ENCODE measurements around the gene STK16.

Gene STK16

DNA sequence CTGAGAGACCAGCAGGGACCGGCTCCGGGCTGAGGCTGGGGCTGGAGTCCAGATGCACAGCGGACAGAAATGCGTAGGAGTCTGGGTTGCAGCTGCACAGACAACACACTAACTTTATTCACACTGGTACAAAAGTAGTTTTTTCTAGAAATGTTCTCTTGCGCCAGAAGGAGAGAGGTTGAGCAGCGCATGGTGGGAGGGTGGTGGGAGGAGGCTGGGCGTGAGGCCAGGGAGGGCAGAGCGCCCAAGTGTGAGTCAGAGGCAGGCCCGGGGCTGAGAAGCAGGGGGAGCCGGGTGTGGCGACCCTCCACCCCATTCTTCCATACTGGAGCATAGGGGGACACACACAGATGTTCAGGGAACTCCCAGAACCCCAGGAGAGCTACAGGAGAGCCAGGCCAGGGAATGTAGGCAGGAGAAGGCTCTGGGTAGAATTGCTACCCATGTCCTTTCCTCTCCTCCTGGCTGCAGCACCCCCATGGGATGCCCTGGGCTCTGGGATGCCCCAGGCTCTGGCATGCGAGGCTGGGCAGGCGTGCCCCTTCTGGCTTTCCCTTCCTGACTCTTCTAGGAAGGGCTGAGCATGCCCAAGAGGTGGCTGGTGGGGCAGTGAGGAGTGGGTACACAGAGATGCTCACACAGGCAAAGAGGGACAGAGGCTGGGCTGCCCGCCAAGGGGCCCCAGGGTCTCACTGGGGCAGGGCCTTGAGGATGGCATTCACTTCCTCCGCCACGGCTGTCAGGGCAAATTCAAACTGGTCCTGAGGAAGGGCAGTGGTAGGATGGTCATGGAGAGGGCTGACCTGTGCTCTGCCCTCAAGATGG is 44.5 kb downstream of the STK16 start:
- no peak for DNase-seq

DNA sequence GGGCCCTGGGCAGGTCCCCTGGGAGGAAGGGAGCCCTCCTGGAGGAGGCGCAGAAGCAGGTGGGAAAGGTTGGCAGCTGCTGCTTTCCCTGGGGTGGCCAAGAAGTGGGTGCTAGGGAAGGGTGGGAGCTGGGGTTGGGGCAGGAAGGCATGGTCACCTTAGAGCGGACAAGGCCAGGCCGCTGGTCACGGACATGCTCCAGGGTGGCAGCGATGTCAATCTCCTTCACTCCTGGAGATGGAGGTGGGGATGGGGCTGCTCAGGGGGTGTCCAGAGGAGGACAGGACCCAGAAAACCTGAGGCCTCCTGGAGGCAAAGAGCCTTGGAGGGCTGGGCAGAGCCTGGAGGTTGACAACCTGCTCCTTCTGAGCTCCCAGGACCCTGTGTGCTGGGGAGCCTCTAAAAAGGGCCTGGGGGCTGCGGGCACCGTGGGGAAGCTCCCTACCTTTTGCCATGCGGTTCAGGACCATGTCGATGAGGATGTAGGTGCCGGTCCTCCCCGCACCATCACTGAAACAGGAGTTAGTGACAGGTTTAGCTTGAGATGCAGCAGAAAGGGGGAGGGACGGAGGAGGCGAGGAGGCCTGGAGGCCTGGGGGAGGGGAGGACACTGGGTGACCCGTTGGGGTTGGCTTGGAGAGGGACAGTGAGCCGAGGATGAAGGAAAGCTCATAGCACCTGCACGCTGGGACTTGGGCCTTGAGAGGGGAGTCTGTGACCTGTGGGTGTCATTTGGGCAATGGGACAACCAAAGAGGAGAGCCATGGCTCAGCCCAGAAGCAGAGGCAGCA is 45.3 kb downstream of the STK16 start:
- DNase-seq, result no peak

- DNase-seq, result no peak
Measured at GRCh38 chr2:219291394-219291793, 46.1 kb downstream of the STK16 start.

DNA sequence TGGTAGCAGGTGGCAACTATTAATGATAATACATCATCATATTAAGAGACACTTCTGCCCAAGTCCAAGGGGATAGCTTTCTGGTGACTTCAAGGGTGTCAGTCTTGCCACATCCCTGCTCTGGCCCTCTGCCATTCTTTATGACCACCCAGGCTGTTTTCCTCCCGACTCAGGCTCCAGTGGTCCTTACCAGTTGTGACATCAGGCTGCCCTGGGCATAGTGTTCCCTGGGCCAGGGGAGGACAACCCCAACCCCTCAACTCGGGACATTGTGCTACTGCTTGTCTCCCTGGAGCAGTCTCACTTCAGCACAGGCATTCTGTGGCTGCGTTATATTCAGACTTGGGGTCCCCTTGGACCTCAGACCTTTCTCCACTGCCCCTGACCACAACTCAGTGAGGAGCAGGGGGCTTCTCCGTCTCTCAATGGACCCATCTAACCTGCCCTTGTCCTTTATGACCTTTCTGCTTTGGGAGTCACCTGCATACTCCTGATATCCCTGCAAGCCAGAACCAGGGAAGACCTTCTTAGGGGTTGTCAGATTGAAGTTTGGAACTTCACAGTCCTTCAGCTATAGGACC is 46.7 kb downstream of the STK16 start:
- no peak for DNase-seq

DNA sequence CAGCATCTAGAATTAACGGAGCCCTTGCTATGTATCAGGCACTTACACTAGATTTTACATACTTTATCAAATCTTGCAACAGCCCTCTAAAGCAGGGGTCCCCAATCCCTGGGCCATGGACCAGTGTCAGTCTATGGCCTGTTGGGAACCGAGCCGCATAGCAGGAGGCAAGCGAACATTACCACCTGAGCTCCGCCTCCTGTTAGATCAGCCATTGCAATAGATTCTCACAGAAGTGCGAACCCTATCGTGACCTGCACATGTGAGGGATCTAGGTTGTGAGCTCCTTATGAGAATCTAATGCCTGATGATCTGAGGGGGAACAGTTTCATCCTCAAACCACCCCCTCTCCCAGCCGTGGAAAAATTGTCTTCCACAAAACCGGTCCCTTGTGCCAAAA is 47.3 kb downstream of the STK16 start:
- no peak for DNase-seq

DNA sequence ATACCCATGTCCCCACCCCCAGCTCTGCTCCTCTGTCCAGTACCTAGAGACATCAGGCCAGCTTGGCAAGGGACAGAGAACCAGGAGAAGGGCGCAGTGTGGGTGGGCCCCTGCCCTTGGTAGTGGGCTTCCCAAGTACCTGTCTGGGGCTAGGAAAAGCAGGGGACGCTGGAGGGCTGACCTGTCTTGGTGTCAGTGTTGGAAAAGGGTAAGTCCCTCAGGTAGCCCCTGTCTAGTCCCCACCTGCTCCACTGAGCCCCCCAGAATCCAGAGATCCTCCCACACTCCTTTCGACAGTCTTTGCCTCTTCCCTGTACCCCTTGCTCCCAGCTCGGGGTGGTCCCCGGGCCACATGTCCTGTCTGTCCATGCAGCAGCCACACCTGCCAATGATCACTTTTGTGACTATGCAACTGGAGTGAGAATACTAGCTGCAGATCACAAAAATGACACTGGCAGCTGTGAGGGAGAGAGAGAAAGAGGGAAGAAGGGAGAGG is 48.5 kb downstream of the STK16 start:
- DNase-seq, result no peak

DNA sequence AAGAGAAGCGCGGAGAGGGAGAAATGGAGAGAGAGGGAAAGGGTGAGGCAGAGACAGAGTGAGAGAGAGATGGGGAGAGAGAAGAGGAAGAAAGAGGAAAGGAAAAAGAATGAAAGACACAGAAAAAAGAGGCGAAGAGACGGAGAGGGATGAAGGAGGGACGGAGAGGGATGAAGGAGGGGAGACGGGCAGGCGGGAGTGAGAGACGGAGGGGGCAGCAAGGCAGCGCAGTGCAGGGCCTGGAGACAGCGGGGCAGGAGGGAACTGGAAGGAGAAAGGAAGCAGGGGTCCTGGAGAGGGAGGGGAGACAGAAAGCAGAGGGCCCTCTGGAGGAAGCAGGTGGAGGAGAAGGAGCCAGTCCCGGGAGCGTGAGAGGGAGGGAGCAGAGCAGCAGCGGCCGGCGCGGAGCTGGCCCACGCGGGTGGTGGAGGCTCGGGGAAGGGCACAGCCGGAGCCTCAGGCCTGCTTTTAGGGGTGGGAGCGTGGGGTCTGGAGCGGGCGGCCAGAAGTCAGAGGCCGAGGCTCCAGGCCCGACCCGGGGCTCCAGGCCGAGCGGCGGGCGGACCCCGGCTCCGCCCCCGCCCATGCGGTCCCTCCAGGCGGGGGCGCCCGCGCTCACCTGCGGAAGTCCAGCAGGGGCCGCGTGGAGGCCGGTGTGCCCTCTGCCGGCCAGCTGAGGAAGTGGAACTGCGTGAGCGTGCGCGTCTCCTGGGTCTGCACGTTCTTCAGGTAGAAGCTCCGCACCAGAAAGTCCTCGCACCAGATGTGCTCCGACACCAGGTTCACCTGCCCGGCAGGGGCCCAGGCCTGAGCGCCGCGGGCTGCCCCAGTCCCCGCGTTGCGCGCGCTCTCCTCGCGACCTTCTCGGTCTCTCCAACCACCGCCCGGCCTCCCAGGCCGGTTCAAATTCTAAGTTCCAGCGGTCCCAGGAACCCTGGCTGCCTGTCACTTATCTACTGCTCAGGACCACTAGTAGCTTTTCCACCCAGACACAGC is 49.4 kb downstream of the STK16 start:
- DNase-seq, result peak; percentile 91 to 92

- DNase-seq, result no peak
Measured at GRCh38 chr2:219296142-219296541, 50.9 kb downstream of the STK16 start.

DNA sequence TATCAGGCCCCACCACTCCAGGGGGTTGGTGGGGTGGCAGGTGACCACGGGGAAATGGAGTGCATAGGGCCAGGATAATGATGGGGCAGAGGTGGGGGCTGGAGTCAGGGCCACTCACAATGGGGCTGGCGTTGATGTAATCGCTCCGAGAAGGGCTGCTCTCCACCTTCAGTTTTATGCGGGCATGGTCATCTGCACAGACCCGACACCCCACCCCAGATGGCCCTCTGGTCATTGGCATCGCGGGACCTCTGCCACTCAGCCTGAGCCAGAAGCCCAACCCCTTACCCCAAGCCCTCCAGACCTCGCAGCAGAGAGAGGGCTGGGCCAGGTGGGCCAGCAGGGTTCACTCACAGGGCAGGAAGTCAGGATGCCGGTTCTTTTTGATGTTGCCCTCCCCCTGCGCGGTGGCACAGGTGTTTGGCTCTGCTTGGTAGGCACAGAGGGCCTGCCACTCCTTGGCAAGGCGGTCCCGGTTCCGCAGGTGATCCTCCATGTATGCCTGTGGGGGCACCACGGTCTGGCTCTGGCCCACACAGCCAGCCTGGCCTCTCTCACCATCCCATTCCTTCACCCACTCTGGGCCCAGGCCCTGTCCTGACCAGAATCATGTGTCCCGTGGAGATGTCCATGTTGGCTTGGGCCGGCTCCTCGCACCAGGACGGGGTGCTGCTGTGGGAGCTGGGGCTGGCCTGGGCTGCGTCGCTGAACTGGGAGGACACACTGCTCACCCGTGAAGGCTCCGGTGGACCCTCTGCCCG is 51.5 kb downstream of the STK16 start:
- no peak for DNase-seq

DNA sequence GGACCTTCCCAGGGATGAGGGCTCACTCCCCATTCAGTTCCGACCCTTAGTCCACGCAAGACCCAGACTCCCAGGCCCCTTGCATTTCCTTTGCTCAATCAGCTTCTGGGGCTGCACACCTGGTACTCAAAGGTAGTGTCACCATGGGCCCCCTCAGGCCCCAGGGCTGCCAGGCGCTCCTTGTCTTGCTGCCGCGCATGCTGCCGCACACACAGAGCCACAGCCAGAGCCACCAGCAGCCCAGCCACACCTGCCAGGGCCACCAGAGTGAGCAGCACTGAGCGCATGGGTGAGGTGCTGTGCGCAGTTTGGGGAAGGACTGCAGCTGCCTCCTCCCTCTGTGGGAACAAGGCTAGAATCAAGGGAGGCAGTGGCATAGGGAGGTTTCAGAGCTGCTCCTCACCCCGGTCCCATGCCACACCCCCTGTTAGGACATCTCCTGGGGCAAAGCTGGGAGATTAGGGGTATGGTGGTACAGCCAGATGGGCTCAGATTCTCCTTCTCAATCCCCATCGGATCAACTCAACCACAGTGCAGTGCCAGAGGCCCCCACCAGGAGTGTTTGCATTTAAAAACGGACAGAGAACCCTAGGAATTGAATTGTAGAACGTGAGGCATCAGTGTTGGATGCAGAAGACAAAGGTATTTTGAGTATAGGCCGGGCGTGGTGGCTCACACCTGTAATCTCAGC is 52.6 kb downstream of the STK16 start:
- DNase-seq, result no peak

DNA sequence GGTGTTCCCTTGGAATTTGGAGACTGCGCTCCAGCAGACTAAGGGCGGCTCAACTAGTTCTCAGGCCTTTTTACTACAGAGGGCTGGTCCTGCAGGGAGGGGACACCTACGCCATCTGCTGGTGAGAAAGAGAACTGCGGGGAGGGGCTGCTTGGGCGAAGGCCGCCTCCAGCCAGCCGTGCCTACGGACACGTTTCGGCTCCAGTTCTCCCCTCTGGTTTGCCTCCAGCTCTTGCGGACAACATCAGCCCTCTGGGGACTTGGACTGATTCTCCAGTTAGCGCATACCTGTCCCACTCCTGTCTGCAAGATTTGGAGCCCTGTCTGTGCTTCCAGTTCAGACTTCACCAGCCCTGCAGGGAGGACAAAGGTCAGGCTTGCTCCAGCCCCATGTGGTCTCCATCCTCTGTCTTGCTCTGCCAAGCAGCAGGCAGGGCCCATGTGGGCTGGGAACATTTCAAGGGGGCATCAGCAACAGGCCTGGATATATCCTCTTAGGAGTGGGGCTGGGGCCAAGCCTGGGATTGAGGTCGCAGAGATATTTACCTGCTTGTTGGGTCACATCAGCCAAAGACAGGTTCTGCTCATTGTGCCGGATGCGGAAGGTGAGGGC is 53.6 kb downstream of the STK16 start:
- DNase-seq, result peak; percentile 84 to 88

- no peak for DNase-seq
Measured at GRCh38 chr2:219299372-219299760, 54.1 kb downstream of the STK16 start.
